Measurements from ENCODE around the gene ALKBH5.

GRCh38 chr17:18237461-18237860 is 53.8 kb downstream of the ALKBH5 start:
- TF ChIP-seq CTCF (IDR thresholded peaks at IDR 0.05) (no peak), POLR2A (IDR thresholded peaks at IDR 0.05) (no peak)
